ENCODE measurements around the gene KLHL29.

- TF ChIP-seq CTCF (IDR thresholded peaks at IDR 0.05; ENCODE audit: borderline replicate concordance, extremely low read depth, low read length, poor library complexity, severe bottlenecking): no peak
- no peak for TF ChIP-seq EZH2 (IDR thresholded peaks at IDR 0.05; ENCODE audit: borderline replicate concordance, low read depth, low read length, severe bottlenecking)
Measured at GRCh38 chr2:23524261-23524706, 139.3 kb downstream of the KLHL29 start.

Measured in DND-41 (cell line).